Panc1 (cell line): ENCODE results near the gene SMC6.

Experiments
- POLR2AphosphoS5 ChIP-seq: IDR thresholded peaks from 2 replicates; pipeline ENCODE4 v1.6.1; 2012; ENCODE audit warnings: mild to moderate bottlenecking, low read depth, low read length, moderate library complexity
- SIN3A ChIP-seq: IDR thresholded peaks from 2 replicates; pipeline ENCODE4 v1.6.1; 2012; ENCODE audit warnings: low read depth, mild to moderate bottlenecking, low read length, moderate library complexity, borderline replicate concordance; ENCODE audit not compliant: insufficient read depth
- TCF7L2 ChIP-seq: IDR thresholded peaks from 2 replicates; pipeline ENCODE4 v1.6.1; 2011; ENCODE audit warnings: mild to moderate bottlenecking, low read depth, low read length, inconsistent platforms
- TF ChIP-seq, protein P1 (sequence below): fragments of 450-650 bp; IDR thresholded peaks from 2 replicates; pipeline ENCODE4 v1.5.1; 2017; ENCODE audit warnings: mild to moderate bottlenecking
- TF ChIP-seq, protein P2 (sequence below), 2 experiments: IDR thresholded peaks; 2 replicates each; pipeline ENCODE4 v1.6.1; 2011 to 2012; ENCODE audit warnings: low read depth in 2 of 2, control low read depth in 1 of 2, low read length in 1 of 2, mild to moderate bottlenecking in 1 of 2, moderate library complexity in 1 of 2; ENCODE audit not compliant: insufficient read depth in 1 of 2

DNA sequence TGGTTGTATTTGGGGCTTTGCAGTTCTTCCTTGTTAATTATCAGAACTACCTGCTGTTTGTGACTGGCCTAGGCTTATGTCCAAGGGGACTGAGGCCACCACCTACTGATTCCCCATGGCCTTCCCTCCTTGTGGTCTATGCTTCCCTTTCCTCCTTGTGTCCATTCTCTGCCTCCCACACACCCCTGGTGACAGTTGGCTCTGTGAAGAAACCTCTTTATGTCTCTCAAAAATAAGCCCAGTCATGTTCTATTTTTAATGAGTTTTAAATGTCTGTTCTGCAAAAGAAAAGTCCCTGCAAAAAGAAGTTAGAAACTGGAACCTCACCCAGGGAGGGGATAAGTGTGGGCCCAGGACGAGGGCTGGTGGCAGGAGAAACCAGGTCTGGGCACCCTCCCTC is 105.0 kb downstream of the SMC6 start:
- TF ChIP-seq, protein P1, sequence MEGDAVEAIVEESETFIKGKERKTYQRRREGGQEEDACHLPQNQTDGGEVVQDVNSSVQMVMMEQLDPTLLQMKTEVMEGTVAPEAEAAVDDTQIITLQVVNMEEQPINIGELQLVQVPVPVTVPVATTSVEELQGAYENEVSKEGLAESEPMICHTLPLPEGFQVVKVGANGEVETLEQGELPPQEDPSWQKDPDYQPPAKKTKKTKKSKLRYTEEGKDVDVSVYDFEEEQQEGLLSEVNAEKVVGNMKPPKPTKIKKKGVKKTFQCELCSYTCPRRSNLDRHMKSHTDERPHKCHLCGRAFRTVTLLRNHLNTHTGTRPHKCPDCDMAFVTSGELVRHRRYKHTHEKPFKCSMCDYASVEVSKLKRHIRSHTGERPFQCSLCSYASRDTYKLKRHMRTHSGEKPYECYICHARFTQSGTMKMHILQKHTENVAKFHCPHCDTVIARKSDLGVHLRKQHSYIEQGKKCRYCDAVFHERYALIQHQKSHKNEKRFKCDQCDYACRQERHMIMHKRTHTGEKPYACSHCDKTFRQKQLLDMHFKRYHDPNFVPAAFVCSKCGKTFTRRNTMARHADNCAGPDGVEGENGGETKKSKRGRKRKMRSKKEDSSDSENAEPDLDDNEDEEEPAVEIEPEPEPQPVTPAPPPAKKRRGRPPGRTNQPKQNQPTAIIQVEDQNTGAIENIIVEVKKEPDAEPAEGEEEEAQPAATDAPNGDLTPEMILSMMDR, result no peak
- TF ChIP-seq, protein P2, sequence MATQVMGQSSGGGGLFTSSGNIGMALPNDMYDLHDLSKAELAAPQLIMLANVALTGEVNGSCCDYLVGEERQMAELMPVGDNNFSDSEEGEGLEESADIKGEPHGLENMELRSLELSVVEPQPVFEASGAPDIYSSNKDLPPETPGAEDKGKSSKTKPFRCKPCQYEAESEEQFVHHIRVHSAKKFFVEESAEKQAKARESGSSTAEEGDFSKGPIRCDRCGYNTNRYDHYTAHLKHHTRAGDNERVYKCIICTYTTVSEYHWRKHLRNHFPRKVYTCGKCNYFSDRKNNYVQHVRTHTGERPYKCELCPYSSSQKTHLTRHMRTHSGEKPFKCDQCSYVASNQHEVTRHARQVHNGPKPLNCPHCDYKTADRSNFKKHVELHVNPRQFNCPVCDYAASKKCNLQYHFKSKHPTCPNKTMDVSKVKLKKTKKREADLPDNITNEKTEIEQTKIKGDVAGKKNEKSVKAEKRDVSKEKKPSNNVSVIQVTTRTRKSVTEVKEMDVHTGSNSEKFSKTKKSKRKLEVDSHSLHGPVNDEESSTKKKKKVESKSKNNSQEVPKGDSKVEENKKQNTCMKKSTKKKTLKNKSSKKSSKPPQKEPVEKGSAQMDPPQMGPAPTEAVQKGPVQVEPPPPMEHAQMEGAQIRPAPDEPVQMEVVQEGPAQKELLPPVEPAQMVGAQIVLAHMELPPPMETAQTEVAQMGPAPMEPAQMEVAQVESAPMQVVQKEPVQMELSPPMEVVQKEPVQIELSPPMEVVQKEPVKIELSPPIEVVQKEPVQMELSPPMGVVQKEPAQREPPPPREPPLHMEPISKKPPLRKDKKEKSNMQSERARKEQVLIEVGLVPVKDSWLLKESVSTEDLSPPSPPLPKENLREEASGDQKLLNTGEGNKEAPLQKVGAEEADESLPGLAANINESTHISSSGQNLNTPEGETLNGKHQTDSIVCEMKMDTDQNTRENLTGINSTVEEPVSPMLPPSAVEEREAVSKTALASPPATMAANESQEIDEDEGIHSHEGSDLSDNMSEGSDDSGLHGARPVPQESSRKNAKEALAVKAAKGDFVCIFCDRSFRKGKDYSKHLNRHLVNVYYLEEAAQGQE (IDR thresholded peaks at IDR 0.05; ENCODE audit: insufficient read depth in 1 of 2, low read depth in 2 of 2, low read length in 1 of 2), result no peak
- no peak for TF ChIP-seq POLR2AphosphoS5
- no peak for TF ChIP-seq SIN3A
- TF ChIP-seq TCF7L2, result no peak
